MCF 10A (cell line): ENCODE measurements around the gene KLKB1. TPM values are rescaled to one million over a fixed set of nuclear protein-coding genes. Genes with fewer than 3 reads are reported as not detected.

Experiments
- BruUV-seq: library from RNA; stranded (reverse); fragments of 400-500 nt; replicated peaks from 2 replicates; lab custom pipeline; 2021; lab: Mats Ljungman, UMichigan
- CTCF ChIA-PET: fragments of 300-600 bp; sonication (Branson Sonifier 250); formaldehyde crosslinking; extraction: SDS; loops from one replicate; lab custom pipeline; 2021; ENCODE audit warnings: antibody characterized with exemption, inconsistent platforms; lab: Yijun Ruan, JAX
- POLR2A ChIA-PET: fragments of 300-600, 350-650 bp; sonication (Branson Sonifier 250); formaldehyde crosslinking; extraction: SDS; loops from one replicate; lab custom pipeline; 2020; ENCODE audit warnings: antibody characterized with exemption, inconsistent platforms; lab: Yijun Ruan, JAX
- DNase-seq: peaks from one replicate; pipeline ENCODE4 v3.0.0-alpha.2; 2018; ENCODE audit not compliant: unreplicated experiment
- H3K27ac Mint-ChIP-seq: one replicate; pipeline ENCODE4 v1.8.0; 2022; ENCODE audit warnings: mild to moderate bottlenecking, low read depth, mixed read lengths; ENCODE audit not compliant: unreplicated experiment
- H3K27me3 Mint-ChIP-seq: one replicate; pipeline ENCODE4 v1.8.0; 2022; ENCODE audit warnings: mixed read lengths; ENCODE audit not compliant: insufficient read depth, unreplicated experiment
- H3K36me3 Mint-ChIP-seq: one replicate; pipeline ENCODE4 v1.8.0; 2022; ENCODE audit warnings: mild to moderate bottlenecking, moderate library complexity, mixed read lengths; ENCODE audit not compliant: insufficient read depth, unreplicated experiment
- H3K4me1 Mint-ChIP-seq: one replicate; pipeline ENCODE4 v1.8.0; 2022; ENCODE audit warnings: mixed read lengths; ENCODE audit not compliant: insufficient read depth, unreplicated experiment
- H3K4me3 Mint-ChIP-seq: one replicate; pipeline ENCODE4 v1.8.0; 2022; ENCODE audit warnings: mild to moderate bottlenecking, moderate library complexity, mixed read lengths; ENCODE audit not compliant: unreplicated experiment
- H3K9me3 Mint-ChIP-seq: one replicate; pipeline ENCODE4 v1.8.0; 2022; ENCODE audit warnings: mixed read lengths; ENCODE audit not compliant: unreplicated experiment
- intact Hi-C: fragments of 100-400 bp; cut with micrococcal nuclease; formaldehyde crosslinking; loops from 2 replicates; pipeline ENCODE4 v1.14.1; 2022
- total RNA-seq: library from RNA; stranded (reverse); gene quantifications from 2 replicates; pipeline ENCODE4 v1.2.3, GENCODE V29; 2022
- TF ChIP-seq, protein P1 (sequence below): fragments of 200-600 bp; IDR thresholded peaks from one replicate; pipeline ENCODE4 v1.8.0; 2022; ENCODE audit warnings: antibody characterized with exemption, mild to moderate bottlenecking; ENCODE audit not compliant: unreplicated experiment

KLKB1 gene
- total RNA-seq, 1 experiment from 2014 or later: 0.21 TPM

DNA sequence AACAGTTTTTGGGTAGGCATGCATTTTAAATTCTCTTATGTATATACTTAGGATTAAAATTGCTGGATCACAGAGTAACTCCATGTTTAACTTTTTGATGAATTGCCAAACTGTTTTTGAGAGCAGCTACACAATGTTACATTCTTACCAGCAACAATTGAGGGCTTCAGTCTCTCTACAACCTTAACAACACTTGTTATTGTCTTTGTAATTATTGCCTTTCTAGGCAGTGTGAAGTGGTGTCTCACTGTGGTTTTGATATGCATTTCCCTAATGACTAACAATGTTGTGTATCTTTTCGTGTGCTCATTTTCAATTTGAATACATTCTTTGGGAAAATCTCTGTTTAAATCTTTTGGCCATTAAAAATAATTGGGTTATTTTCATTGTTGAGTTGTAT, 21.3 kb downstream of the KLKB1 start:
- H3K4me1 Mint-ChIP-seq: no peaks in the 10 kb centered on the region
- BruUV-seq: no TSS peak
- ChIA-PET POLR2A (no interaction called here), CTCF (interaction anchor here (1.1 kb wide), 1 partner anchor 20 kb away, joined by 3 read pairs; no protein-coding TSS in a partner anchor)
- no peaks in the 10 kb centered on the region for H3K9me3 Mint-ChIP-seq
- H3K27ac Mint-ChIP-seq: no peak overlapping the region
- no peaks in the 10 kb centered on the region for H3K27me3 Mint-ChIP-seq
- H3K36me3 Mint-ChIP-seq: peaks cover 6% of the 10 kb centered on the region
- H3K4me3 Mint-ChIP-seq: no peak overlapping the region
- TF ChIP-seq, protein P1, sequence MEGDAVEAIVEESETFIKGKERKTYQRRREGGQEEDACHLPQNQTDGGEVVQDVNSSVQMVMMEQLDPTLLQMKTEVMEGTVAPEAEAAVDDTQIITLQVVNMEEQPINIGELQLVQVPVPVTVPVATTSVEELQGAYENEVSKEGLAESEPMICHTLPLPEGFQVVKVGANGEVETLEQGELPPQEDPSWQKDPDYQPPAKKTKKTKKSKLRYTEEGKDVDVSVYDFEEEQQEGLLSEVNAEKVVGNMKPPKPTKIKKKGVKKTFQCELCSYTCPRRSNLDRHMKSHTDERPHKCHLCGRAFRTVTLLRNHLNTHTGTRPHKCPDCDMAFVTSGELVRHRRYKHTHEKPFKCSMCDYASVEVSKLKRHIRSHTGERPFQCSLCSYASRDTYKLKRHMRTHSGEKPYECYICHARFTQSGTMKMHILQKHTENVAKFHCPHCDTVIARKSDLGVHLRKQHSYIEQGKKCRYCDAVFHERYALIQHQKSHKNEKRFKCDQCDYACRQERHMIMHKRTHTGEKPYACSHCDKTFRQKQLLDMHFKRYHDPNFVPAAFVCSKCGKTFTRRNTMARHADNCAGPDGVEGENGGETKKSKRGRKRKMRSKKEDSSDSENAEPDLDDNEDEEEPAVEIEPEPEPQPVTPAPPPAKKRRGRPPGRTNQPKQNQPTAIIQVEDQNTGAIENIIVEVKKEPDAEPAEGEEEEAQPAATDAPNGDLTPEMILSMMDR: no peak
- no peak for DNase-seq
- intact Hi-C loops: no loop called here

DNA sequence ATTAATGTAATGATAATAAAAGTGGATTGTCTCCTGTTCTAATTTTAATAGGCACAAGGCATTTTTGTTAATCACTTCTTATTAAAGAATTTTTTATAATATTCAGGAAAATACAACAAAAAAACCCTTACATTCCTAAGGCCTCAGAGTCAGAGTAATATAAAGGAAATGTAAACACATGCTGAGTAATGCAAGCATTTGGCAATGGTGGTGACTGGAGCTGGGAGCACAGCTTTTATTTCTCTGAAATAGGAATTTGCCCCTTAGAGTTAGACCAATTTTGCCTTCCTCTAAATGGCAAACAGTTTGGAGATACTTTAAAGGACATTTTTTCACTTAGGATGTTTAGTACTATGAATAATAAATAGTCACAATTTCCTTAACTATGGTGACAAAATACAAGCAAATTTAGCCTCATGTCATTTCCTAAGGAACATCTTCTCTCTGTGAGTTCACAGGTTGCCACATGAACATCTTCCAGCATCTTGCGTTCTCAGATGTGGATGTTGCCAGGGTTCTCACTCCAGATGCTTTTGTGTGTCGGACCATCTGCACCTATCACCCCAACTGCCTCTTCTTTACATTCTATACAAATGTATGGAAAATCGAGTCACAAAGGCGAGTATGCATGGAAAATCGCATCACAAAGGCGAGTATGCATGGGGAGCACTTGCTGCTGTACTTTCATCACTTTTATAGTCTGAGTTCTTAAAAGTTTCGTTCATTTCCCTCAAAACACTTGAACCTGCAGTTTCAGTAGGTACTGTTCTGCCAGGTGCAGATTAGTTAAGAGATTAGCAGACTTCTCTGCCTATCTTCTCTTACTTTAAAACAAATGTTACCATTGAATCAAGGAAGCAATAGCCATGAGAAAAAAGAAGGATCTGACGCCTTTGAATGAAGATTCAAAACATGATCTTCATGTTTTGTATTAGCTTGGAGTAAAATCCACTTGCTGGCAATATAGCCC, 22.8 kb downstream of the KLKB1 start:
- TF ChIP-seq, protein P1: no peak
- H3K27me3 Mint-ChIP-seq: no peaks in the 10 kb centered on the region
- H3K27ac Mint-ChIP-seq: no peak overlapping the region
- intact Hi-C loops: no loop called here
- BruUV-seq: no TSS peak
- no peak overlapping the region for H3K4me3 Mint-ChIP-seq
- DNase-seq: peak; percentile 25
- CTCF ChIA-PET: interaction anchor here (0.6 to 1.1 kb wide), 2 partner anchors 21 to 142 kb away, joined by 3 to 4 read pairs; no protein-coding TSS in a partner anchor
- H3K9me3 Mint-ChIP-seq: no peaks in the 10 kb centered on the region
- peaks cover 6% of the 10 kb centered on the region for H3K36me3 Mint-ChIP-seq
- H3K4me1 Mint-ChIP-seq: no peaks in the 10 kb centered on the region
- POLR2A ChIA-PET: interaction anchor here (0.9 kb wide), 1 partner anchor 342 kb away, joined by 3 read pairs; no protein-coding TSS in a partner anchor

DNA sequence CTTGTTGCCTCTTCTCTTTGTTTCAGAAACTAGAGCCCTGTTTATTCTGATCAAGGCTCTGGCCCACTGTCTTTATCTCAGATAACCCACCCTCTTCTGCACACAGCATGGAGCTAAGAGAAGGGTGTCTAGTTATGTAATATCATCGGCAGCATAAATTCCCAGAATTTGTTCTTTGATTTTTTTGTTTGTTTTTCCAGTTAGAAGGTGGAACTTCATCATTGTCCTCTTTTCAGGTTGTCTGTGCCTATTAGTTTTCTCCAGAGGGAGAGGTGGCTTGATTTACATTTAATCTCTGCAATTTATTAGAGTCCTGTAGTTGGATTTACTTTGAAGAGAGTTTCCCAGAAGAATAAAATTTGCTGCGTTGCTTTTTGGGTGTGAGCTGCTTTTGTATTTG, 23.5 kb downstream of the KLKB1 start:
- Mint-ChIP-seq H3K27ac (no peak overlapping the region), H3K4me3 (no peak overlapping the region), H3K9me3 (no peaks in the 10 kb centered on the region), H3K27me3 (no peaks in the 10 kb centered on the region), H3K36me3 (peaks cover 6% of the 10 kb centered on the region), H3K4me1 (no peaks in the 10 kb centered on the region)
- ChIA-PET CTCF (interaction anchor here (0.6 kb wide), 1 partner anchor 143 kb away, joined by 4 read pairs; no protein-coding TSS in a partner anchor), POLR2A (interaction anchor here (0.9 kb wide), 1 partner anchor 342 kb away, joined by 3 read pairs; no protein-coding TSS in a partner anchor)
- no peak for DNase-seq
- intact Hi-C loops: no loop called here
- no TSS peak for BruUV-seq
- TF ChIP-seq, protein P1: no peak

DNA sequence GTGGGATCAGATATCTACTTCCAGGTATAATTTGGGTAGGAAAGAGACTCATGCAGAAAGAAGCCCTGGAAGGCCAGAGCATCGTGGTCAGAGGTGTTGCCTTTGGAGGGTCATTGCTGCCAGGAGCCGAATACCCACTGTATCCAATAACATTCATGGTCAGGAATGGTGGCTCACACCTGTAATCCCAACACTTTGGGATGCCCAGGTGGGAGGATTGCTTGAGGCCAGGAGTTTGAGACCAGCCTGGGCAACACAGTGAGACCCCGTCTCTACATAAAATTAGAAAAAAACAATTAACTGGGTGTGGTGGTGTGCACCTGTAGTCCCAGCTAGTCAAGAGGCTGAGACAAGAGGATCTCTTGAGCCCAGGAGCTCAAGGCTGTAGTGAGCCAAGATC, 27.8 kb downstream of the KLKB1 start:
- intact Hi-C loops: no loop called here
- TF ChIP-seq, protein P1: no peak
- Mint-ChIP-seq H3K4me1 (no peaks in the 10 kb centered on the region), H3K36me3 (no peaks in the 10 kb centered on the region), H3K27me3 (no peaks in the 10 kb centered on the region), H3K9me3 (no peaks in the 10 kb centered on the region), H3K27ac (no peak overlapping the region), H3K4me3 (no peak overlapping the region)
- no peak for DNase-seq
- no TSS peak for BruUV-seq
- CTCF ChIA-PET: no interaction called here
- POLR2A ChIA-PET: no interaction called here
